Hepatocyte (in vitro differentiated cells): ENCODE data around the gene COA4. TPM values are rescaled to one million over a fixed set of nuclear protein-coding genes. Genes with fewer than 3 reads are reported as not detected.

ENCODE experiments used
- DNase-seq: peaks from one replicate; pipeline ENCODE4 v3.0.0-alpha.2; 2016; ENCODE audit warnings: low spot score
- H2AFZ ChIP-seq: fragments of 200-600 bp; sonication (generic); 2 replicates; pipeline ENCODE4 v1.6.0; 2016; ENCODE audit warnings: antibody characterized with exemption, mild to moderate bottlenecking
- H3K27ac ChIP-seq: fragments of 200-600 bp; sonication (generic); 2 replicates; pipeline ENCODE4 v1.5.1; 2016; ENCODE audit warnings: mild to moderate bottlenecking
- H3K27me3 ChIP-seq: fragments of 200-600 bp; sonication (generic); 2 replicates; pipeline ENCODE4 v1.6.1; 2016
- H3K36me3 ChIP-seq: fragments of 200-600 bp; sonication (generic); replicated peaks from 2 replicates; pipeline ENCODE4 v1.5.1; 2016; ENCODE audit warnings: low read depth; ENCODE audit not compliant: insufficient read depth
- H3K4me1 ChIP-seq: fragments of 200-600 bp; sonication (generic); 2 replicates; pipeline ENCODE4 v1.5.1; 2016; ENCODE audit warnings: mild to moderate bottlenecking, moderate library complexity; ENCODE audit not compliant: insufficient read depth
- H3K4me2 ChIP-seq: fragments of 200-600 bp; sonication (generic); 2 replicates; pipeline ENCODE4 v1.6.0; 2016
- H3K4me3 ChIP-seq: fragments of 200-600 bp; sonication (generic); 2 replicates; pipeline ENCODE4 v1.5.1; 2016; ENCODE audit warnings: mild to moderate bottlenecking
- H3K79me2 ChIP-seq: fragments of 200-600 bp; sonication (generic); 2 replicates; pipeline ENCODE4 v1.6.0; 2017; ENCODE audit warnings: mild to moderate bottlenecking
- H3K9me2 ChIP-seq: fragments of 200-600 bp; sonication (generic); replicated peaks from 2 replicates; pipeline ENCODE4 v1.6.0; 2017; ENCODE audit warnings: mild to moderate bottlenecking; ENCODE audit not compliant: insufficient read depth
- H3K9me3 ChIP-seq: fragments of 200-600 bp; sonication (generic); 2 replicates; pipeline ENCODE4 v1.5.1; 2016; ENCODE audit warnings: low read depth, mild to moderate bottlenecking
- H4K20me1 ChIP-seq: fragments of 200-600 bp; sonication (generic); 2 replicates; pipeline ENCODE4 v1.6.0; 2016; ENCODE audit warnings: mild to moderate bottlenecking; ENCODE audit not compliant: insufficient read depth, poor library complexity, severe bottlenecking
- CTCF ChIP-seq: fragments of 200-600 bp; sonication (generic); IDR thresholded peaks from 2 replicates; pipeline ENCODE4 v1.5.1; 2016; ENCODE audit warnings: antibody characterized with exemption, mild to moderate bottlenecking; ENCODE audit not compliant: poor library complexity
- EZH2 ChIP-seq: fragments of 200-600 bp; sonication (generic); IDR thresholded peaks from 2 replicates; pipeline ENCODE4 v1.6.1; 2016; ENCODE audit warnings: antibody characterized with exemption, mild to moderate bottlenecking, borderline replicate concordance
- EZH2phosphoT487 ChIP-seq: fragments of 200-600 bp; sonication (generic); IDR thresholded peaks from one replicate; pipeline ENCODE4 v1.6.1; 2018; ENCODE audit warnings: antibody characterized with exemption, mild to moderate bottlenecking, low read depth, moderate library complexity; ENCODE audit not compliant: unreplicated experiment, severe bottlenecking
- WGBS: methylation state at CpG from one replicate; pipeline ENCODE4 v1.1.6; 2016; ENCODE audit warnings: low lambda C conversion rate; ENCODE audit errors: missing lambda C conversion rate; 5-methylcytosine and 5-hydroxymethylcytosine counted together
- polyA plus RNA-seq: library from polyadenylated mRNA; unstranded; fragments of >200 nt; fragmentation: Nextera tagmentation; extraction: Ambion mirVana; gene quantifications from 2 replicates; pipeline ENCODE4 v1.2.1, GENCODE V29; 2016
- total RNA-seq: library from RNA; depleted of rRNA; stranded (reverse); fragments of >200 nt; gene quantifications from 2 replicates; pipeline ENCODE4 v1.2.3, GENCODE V29; 2014

COA4 gene
- total and polyA plus RNA-seq, 2 experiments from 2014 or later, result 99.4 to 125 TPM

- Histone ChIP-seq H3K9me3 (no peaks in the 10 kb centered on the region), H4K20me1 (no peaks in the 10 kb centered on the region), H3K27me3 (no peaks in the 10 kb centered on the region), H3K4me2 (no peak overlapping the region), H3K4me1 (no peaks in the 10 kb centered on the region), H3K9me2 (no peaks in the 10 kb centered on the region), H3K79me2 (no peaks in the 10 kb centered on the region), H3K36me3 (no peaks in the 10 kb centered on the region), H3K27ac (no peak overlapping the region), H3K4me3 (no peak overlapping the region), H2AFZ (no peak overlapping the region)
- DNase-seq, result no peak
- TF ChIP-seq CTCF (no peak), EZH2 (no peak), EZH2phosphoT487 (no peak)
- 76% methylated on average over 2 of the region's 2 CpGs for WGBS
These were observed 43.6 kb downstream of the COA4 start for GRCh38 chr11:73833067-73833466.

GRCh38 chr11:73830261-73830660 lies 46.4 kb downstream of the COA4 start:
- no peaks in the 10 kb centered on the region for H3K4me1 ChIP-seq
- H2AFZ ChIP-seq, result no peak overlapping the region
- H3K27ac ChIP-seq, result no peak overlapping the region
- WGBS, result 86% methylated on average over 1 of the region's 1 CpG
- H3K27me3 ChIP-seq, result no peaks in the 10 kb centered on the region
- TF ChIP-seq EZH2phosphoT487, result no peak
- no peak for TF ChIP-seq EZH2
- no peak for TF ChIP-seq CTCF
- H3K9me3 ChIP-seq, result no peaks in the 10 kb centered on the region
- H3K36me3 ChIP-seq, result no peaks in the 10 kb centered on the region
- no peaks in the 10 kb centered on the region for H3K79me2 ChIP-seq
- no peaks in the 10 kb centered on the region for H3K9me2 ChIP-seq
- no peak overlapping the region for H3K4me2 ChIP-seq
- no peak for DNase-seq
- no peak overlapping the region for H3K4me3 ChIP-seq
- no peaks in the 10 kb centered on the region for H4K20me1 ChIP-seq

Other genes with a start within 250 kb of the COA4 start
- gene PLEKHB1, start 230.3 kb downstream of the COA4 start, total RNA-seq, result 8.9 and 12.2 TPM in 2 replicates
- gene PLEKHB1, start 230.3 kb downstream of the COA4 start, polyA plus RNA-seq, result 14.3 and 14.8 TPM in 2 replicates
- 99.5 and 103 TPM in 2 replicates for gene RAB6A, start 115.8 kb downstream of the COA4 start, total RNA-seq
- gene RAB6A, start 115.8 kb downstream of the COA4 start, polyA plus RNA-seq, result 83.8 and 85.8 TPM in 2 replicates
- gene MRPL48, start 89.0 kb downstream of the COA4 start, total RNA-seq, result 25.9 and 28.5 TPM in 2 replicates
- gene MRPL48, start 89.0 kb downstream of the COA4 start, polyA plus RNA-seq, result 34.9 and 59.1 TPM in 2 replicates
- gene PAAF1, start 153 bp upstream of the COA4 start, total RNA-seq, result 10.5 and 16.0 TPM in 2 replicates
- 31.0 TPM in 2 replicates for gene PAAF1, start 153 bp upstream of the COA4 start, polyA plus RNA-seq
- 0.70 TPM in 1 of 2 replicates, not detected in the other for gene DNAJB13, start 74.2 kb upstream of the COA4 start, total RNA-seq
- gene DNAJB13, start 74.2 kb upstream of the COA4 start, polyA plus RNA-seq, result 0.18 TPM in 1 of 2 replicates, not detected in the other
- gene UCP2, start 106.0 kb upstream of the COA4 start, total RNA-seq, result 8.0 and 9.3 TPM in 2 replicates
- 34.9 and 60.7 TPM in 2 replicates for gene UCP2, start 106.0 kb upstream of the COA4 start, polyA plus RNA-seq
- 0.36 and 0.80 TPM in 2 replicates for gene UCP3, start 132.2 kb upstream of the COA4 start, total RNA-seq
- gene UCP3, start 132.2 kb upstream of the COA4 start, polyA plus RNA-seq, result not detected in 2 replicates